Hindlimb muscle (tissue), 1 donor: ENCODE data around the gene ANG. TPM values are rescaled to one million over a fixed set of nuclear protein-coding genes. Genes with fewer than 3 reads are reported as not detected.

Experiments
- polyA plus RNA-seq: library from polyadenylated mRNA; unstranded; fragments of 120-200 nt; gene quantifications from one replicate; pipeline ENCODE4 v1.2.1, GENCODE V29; 2013; ENCODE audit not compliant: insufficient read length

Gene ANG
- polyA plus RNA-seq, 1 donor, result 2.5 TPM

Other genes with a start within 250 kb of the ANG start
- 41.9 TPM for gene OSGEP, start 234.0 kb upstream of the ANG start, polyA plus RNA-seq
- gene APEX1, start 233.5 kb upstream of the ANG start, polyA plus RNA-seq, result 163 TPM
- 18.6 TPM for gene PIP4P1, start 227.3 kb upstream of the ANG start, polyA plus RNA-seq
- 7.3 TPM for gene PNP, start 219.4 kb upstream of the ANG start, polyA plus RNA-seq
- not detected for gene RNASE10, start 183.2 kb upstream of the ANG start, polyA plus RNA-seq
- gene RNASE9, start 127.7 kb upstream of the ANG start, polyA plus RNA-seq, result not detected
- gene RNASE11, start 100.8 kb upstream of the ANG start, polyA plus RNA-seq, result not detected
- gene RNASE12, start 97.4 kb upstream of the ANG start, polyA plus RNA-seq, result not detected
- not detected for gene OR6S1, start 47.1 kb upstream of the ANG start, polyA plus RNA-seq
- gene RNASE4, start 4.2 kb upstream of the ANG start, polyA plus RNA-seq, result 4.5 TPM
- not detected for gene EDDM3A, start 57.1 kb downstream of the ANG start, polyA plus RNA-seq
- gene EDDM3B, start 79.6 kb downstream of the ANG start, polyA plus RNA-seq, result not detected
- 8.2 TPM for gene RNASE6, start 92.5 kb downstream of the ANG start, polyA plus RNA-seq
- 192 TPM for gene RNASE1, start 114.1 kb downstream of the ANG start, polyA plus RNA-seq
- 0.27 TPM for gene RNASE3, start 202.6 kb downstream of the ANG start, polyA plus RNA-seq